ENCODE data around the gene CBLL1. TPM values are rescaled to one million over a fixed set of nuclear protein-coding genes. Genes with fewer than 3 reads are reported as not detected.

Gene CBLL1, protein sequence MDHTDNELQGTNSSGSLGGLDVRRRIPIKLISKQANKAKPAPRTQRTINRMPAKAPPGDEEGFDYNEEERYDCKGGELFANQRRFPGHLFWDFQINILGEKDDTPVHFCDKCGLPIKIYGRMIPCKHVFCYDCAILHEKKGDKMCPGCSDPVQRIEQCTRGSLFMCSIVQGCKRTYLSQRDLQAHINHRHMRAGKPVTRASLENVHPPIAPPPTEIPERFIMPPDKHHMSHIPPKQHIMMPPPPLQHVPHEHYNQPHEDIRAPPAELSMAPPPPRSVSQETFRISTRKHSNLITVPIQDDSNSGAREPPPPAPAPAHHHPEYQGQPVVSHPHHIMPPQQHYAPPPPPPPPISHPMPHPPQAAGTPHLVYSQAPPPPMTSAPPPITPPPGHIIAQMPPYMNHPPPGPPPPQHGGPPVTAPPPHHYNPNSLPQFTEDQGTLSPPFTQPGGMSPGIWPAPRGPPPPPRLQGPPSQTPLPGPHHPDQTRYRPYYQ
- total RNA-seq: 19.2 and 22.4 TPM in 2 replicates

DNA sequence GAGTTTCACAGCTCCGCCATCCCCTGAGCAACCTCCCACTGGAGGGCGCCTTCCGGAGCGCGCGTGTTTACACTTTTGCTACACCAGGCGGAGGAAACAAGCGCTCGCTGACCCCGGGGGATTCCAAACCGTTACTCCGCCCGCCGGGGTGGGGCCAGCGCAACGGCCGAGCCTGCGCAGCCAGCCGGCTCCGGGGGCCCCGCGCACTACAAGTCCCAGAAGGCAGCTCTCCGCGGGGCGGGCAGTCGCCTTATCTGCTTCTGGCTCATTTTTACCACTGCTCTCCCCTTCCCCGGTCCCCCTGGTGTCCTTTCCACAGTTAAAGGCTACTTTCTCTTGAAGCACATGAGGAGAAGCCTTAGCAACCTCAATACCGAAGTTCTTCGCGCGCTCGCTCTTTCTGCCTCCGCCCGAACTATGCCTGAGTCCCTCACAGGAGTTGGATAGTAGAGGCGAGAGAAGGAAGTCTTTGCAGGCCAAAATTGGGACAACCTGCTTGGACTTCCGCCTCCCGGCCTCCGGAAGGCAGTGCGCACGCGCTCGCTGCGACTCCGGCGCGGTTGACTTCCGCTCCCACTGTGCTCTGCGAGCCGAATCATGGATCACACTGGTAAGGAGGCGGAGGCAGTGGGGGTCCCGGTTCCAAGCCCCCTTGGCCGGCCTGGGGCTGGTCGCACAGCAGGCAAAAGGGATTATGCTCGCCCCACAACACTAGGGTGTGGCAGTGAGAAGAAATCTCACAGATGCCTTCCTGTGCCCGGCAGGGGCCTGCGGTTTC is at the start of gene CBLL1:
CBLL1 (plus strand) TSS at position 576 of the 778 bp plus-strand sequence; CDS start at position 598, 22 bp downstream.

GRCh38 chr7:107803009-107803610 is 59.2 kb downstream of the CBLL1 start, which contains the start of gene SLC26A3:
Gene SLC26A3, minus strand, starts transcription at chr7:107803223. Its CDS starts 8,714 bp downstream, at chr7:107794509.

Other genes starting within 250 kb of the CBLL1 start
- gene COG5, start 180.2 kb upstream of the CBLL1 start, total RNA-seq: 34.2 and 43.8 TPM in 2 replicates
- 5.5 and 11.1 TPM in 2 replicates for gene DUS4L, start 180.2 kb upstream of the CBLL1 start, total RNA-seq
- 34.6 and 67.5 TPM in 2 replicates for gene BCAP29, start 163.9 kb upstream of the CBLL1 start, total RNA-seq
- 0.33 and 1.7 TPM in 2 replicates for gene SLC26A4, start 83.3 kb upstream of the CBLL1 start, total RNA-seq
- gene SLC26A3, start 59.1 kb downstream of the CBLL1 start, total RNA-seq: not detected in 2 replicates
- gene DLD, start 147.0 kb downstream of the CBLL1 start, total RNA-seq: 54.6 and 91.9 TPM in 2 replicates